SU-DHL-6 (cell line): ENCODE data around the gene NIN.

Experiments used
- CTCF ChIP-seq: fragments of 200-600 bp; sonication (generic); IDR thresholded peaks from one replicate; pipeline ENCODE4 v1.5.1; 2017; ENCODE audit warnings: antibody characterized with exemption, mild to moderate bottlenecking, low read length, moderate library complexity; ENCODE audit not compliant: insufficient read depth, poor library complexity, severe bottlenecking
- EZH2phosphoT487 ChIP-seq: fragments of 200-600 bp; sonication (generic), shearing (Covaris generic); conservative IDR thresholded peaks from 2 replicates; pipeline ENCODE4 v1.6.1; 2018; ENCODE audit warnings: mild to moderate bottlenecking, antibody characterized with exemption, low read length, moderate library complexity, mixed read lengths

DNA sequence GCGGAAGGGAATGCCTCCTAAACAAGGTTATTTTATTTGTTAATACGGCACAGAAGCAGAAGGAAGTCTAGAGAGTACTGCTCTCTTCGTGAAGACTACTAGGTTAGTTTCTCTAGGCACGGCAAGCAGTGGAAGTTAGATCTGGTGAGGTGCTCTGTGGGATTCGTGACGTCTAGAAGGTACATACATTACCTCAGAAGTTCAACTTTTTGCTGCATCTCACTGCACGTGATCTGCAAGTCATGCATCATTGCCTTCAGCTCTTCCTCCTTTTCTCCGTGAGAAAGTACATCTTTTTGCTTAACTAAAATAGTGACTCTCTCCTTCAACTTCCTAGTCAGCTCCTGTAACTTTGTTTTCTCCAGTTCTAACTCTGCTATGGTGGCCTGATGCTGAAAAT lies 74.7 kb downstream of the NIN start:
- TF ChIP-seq CTCF = no peak
- TF ChIP-seq EZH2phosphoT487 = no peak
